HCT116 (cell line): ENCODE measurements around the gene TAOK3.

ENCODE experiments used
- CBX3 ChIP-seq: IDR thresholded peaks from 2 replicates; pipeline ENCODE4 v1.6.1; 2012; ENCODE audit warnings: low read depth
- ELF1 ChIP-seq: IDR thresholded peaks from 2 replicates; pipeline ENCODE4 v1.6.1; 2012; ENCODE audit warnings: low read depth, borderline replicate concordance
- EZH2 ChIP-seq: fragments of 200-600 bp; sonication (generic); IDR thresholded peaks from 2 replicates; pipeline ENCODE4 v1.6.1; 2017; ENCODE audit warnings: antibody characterized with exemption, mixed run types
- EZH2phosphoT487 ChIP-seq: fragments of 200-600 bp; IDR thresholded peaks from 2 replicates; pipeline ENCODE4 v1.6.1; 2018; ENCODE audit warnings: antibody characterized with exemption, borderline replicate concordance
- POLR2A ChIP-seq: IDR thresholded peaks from 2 replicates; pipeline ENCODE4 v1.7.0; 2011; ENCODE audit warnings: borderline replicate concordance; ENCODE audit not compliant: insufficient read depth, insufficient read length; ENCODE audit errors: extremely low read depth
- POLR2AphosphoS5 ChIP-seq: IDR thresholded peaks from 2 replicates; pipeline ENCODE4 v1.6.1; 2011; ENCODE audit warnings: mild to moderate bottlenecking, low read depth, low read length, moderate library complexity
- SIN3A ChIP-seq: IDR thresholded peaks from 2 replicates; pipeline ENCODE4 v1.6.1; 2012; ENCODE audit warnings: low read depth
- ZNF274 ChIP-seq: fragments of 200-500 bp; sonication (Bioruptor generic); IDR thresholded peaks from 2 replicates; pipeline ENCODE4 v1.6.1; 2014; ENCODE audit warnings: mild to moderate bottlenecking, low read depth, low read length, inconsistent platforms
- TF ChIP-seq, protein P1 (sequence below), 3 experiments: fragments of 200-600 bp in 1 of 3; sonication (generic) in 1 of 3; IDR thresholded peaks in 2 of 3; conservative IDR thresholded peaks in 1 of 3; 2 replicates each; pipeline ENCODE4 v1.5.1; 2012 to 2017; ENCODE audit warnings: low read depth in 2 of 3, low read length in 2 of 3, antibody characterized with exemption in 1 of 3, borderline replicate concordance in 1 of 3, control low read depth in 1 of 3, mild to moderate bottlenecking in 1 of 3, mixed read lengths in 1 of 3, mixed run types in 1 of 3, moderate library complexity in 1 of 3; ENCODE audit not compliant: insufficient read depth in 1 of 3

DNA sequence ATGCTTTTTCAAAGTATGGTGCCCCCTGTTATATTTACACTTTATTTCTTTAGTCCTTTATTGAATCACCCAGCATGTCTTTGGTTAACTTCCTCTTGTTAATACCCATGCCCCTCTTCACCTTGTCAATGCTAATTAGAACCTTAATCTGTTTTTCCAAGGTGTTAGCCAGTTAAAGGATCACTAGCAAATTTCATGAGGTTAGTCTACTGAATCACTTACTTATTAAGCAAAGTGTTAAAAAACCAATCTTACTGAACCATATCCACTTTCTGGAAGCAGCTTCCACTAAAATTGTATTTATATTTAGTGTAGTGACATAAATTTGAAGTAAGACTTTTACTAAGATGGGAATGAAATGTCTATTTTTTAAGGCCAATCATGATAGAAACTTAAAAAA lies 27.9 kb downstream of the TAOK3 start:
- TF ChIP-seq, protein P1, sequence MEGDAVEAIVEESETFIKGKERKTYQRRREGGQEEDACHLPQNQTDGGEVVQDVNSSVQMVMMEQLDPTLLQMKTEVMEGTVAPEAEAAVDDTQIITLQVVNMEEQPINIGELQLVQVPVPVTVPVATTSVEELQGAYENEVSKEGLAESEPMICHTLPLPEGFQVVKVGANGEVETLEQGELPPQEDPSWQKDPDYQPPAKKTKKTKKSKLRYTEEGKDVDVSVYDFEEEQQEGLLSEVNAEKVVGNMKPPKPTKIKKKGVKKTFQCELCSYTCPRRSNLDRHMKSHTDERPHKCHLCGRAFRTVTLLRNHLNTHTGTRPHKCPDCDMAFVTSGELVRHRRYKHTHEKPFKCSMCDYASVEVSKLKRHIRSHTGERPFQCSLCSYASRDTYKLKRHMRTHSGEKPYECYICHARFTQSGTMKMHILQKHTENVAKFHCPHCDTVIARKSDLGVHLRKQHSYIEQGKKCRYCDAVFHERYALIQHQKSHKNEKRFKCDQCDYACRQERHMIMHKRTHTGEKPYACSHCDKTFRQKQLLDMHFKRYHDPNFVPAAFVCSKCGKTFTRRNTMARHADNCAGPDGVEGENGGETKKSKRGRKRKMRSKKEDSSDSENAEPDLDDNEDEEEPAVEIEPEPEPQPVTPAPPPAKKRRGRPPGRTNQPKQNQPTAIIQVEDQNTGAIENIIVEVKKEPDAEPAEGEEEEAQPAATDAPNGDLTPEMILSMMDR (IDR thresholded peaks at IDR 0.05 in 2 of 3, conservative IDR thresholded peaks at IDR 0.05 in 1 of 3; ENCODE audit: borderline replicate concordance in 1 of 3, insufficient read depth in 1 of 3, low read depth in 2 of 3, low read length in 2 of 3) = no peak
- TF ChIP-seq EZH2 (no peak), EZH2phosphoT487 (no peak), ELF1 (no peak), SIN3A (no peak), CBX3 (no peak), POLR2AphosphoS5 (no peak), ZNF274 (no peak), POLR2A (no peak)
